Measurements from ENCODE around the gene RBM8A.

The RBM8A gene

GRCh38 chr1:145959957-145960467 is 32.7 kb upstream of the RBM8A start:
- TF ChIP-seq POLR2AphosphoS5 (IDR thresholded peaks at IDR 0.05; ENCODE audit: low read depth) = no peak
- no peak for TF ChIP-seq GABPA (IDR thresholded peaks at IDR 0.05; ENCODE audit: low read depth)
- no peak for TF ChIP-seq SPI1 (IDR thresholded peaks at IDR 0.05; ENCODE audit: borderline replicate concordance, low read depth)
- no peak for TF ChIP-seq REST (IDR thresholded peaks at IDR 0.05; ENCODE audit: insufficient replicate concordance, low read depth)
- no peak for TF ChIP-seq CTCF (IDR thresholded peaks at IDR 0.05; ENCODE audit: insufficient read depth, low read length)
- DNase-seq (ENCODE audit: low read depth in 1 of 2, low spot score in 1 of 2) = no peak
- H3K4me3 ChIP-seq (replicated peaks; ENCODE audit: insufficient read depth, low read length) = peak overlapping the region; percentile 46
- no peaks in the 10 kb centered on the region for H3K27me3 ChIP-seq (ENCODE audit: insufficient read depth, poor library complexity, severe bottlenecking)
- no peak overlapping the region for H3K27ac ChIP-seq (replicated peaks)

- no peaks in the 10 kb centered on the region for H3K27me3 ChIP-seq (ENCODE audit: insufficient read depth, poor library complexity, severe bottlenecking)
Observed at GRCh38 chr1:145959333-145959732, 32.0 kb upstream of the RBM8A start.

More at GRCh38 chr1:145959333-145959732, 32.0 kb upstream of the RBM8A start:
- DNase-seq (ENCODE audit: low read depth in 1 of 2, low spot score in 1 of 2) = no peak
- Histone ChIP-seq H3K4me3 (replicated peaks; ENCODE audit: insufficient read depth, low read length) (no peak overlapping the region), H3K27ac (replicated peaks) (no peak overlapping the region)
- TF ChIP-seq GABPA (IDR thresholded peaks at IDR 0.05; ENCODE audit: low read depth) (no peak), SPI1 (IDR thresholded peaks at IDR 0.05; ENCODE audit: borderline replicate concordance, low read depth) (no peak), CTCF (IDR thresholded peaks at IDR 0.05; ENCODE audit: insufficient read depth, low read length) (no peak), POLR2AphosphoS5 (IDR thresholded peaks at IDR 0.05; ENCODE audit: low read depth) (no peak), REST (IDR thresholded peaks at IDR 0.05; ENCODE audit: insufficient replicate concordance, low read depth) (no peak)

Data from HL-60 (cell line).